C4-2B (cell line): ENCODE data around the gene PRDM15.

Source experiments
- CTCF ChIP-seq: fragments of 450-650 bp; conservative IDR thresholded peaks from 2 replicates; pipeline ENCODE4 v1.5.1; 2017; ENCODE audit warnings: mild to moderate bottlenecking
- ZFX ChIP-seq: fragments of 450-650 bp; IDR thresholded peaks from 2 replicates; pipeline ENCODE4 v1.6.1; 2017

GRCh38 chr21:41927727-41928409, 48.7 kb upstream of the PRDM15 start:
- TF ChIP-seq CTCF (no peak), ZFX (no peak)
